GM23338 (cell line): Measurements from ENCODE around the gene CPNE6. TPM values are rescaled to one million over a fixed set of nuclear protein-coding genes. Genes with fewer than 3 reads are reported as not detected.
A peak's percentile ranks its signal among the peaks of the same experiment; 100 is the strongest.

Experiments used
- ATAC-seq: fragments of 200-7000 bp; cut with Tn5 transposase; 3 replicates; pipeline ENCODE4 v1.9.1; 2020
- DNase-seq: peaks from one replicate; pipeline ENCODE4 v3.0.0-alpha.2; 2015; ENCODE audit warnings: low spot score
- H2AFZ ChIP-seq: fragments of 200-600 bp; sonication (generic); 2 replicates; pipeline ENCODE4 v1.8.0; 2016; ENCODE audit warnings: antibody characterized with exemption, mild to moderate bottlenecking, moderate library complexity
- H3F3A ChIP-seq: fragments of 200-600 bp; sonication (generic); replicated peaks from 2 replicates; pipeline ENCODE4 v1.8.0; 2017; ENCODE audit warnings: antibody characterized with exemption, mixed run types, low read depth
- H3K27ac ChIP-seq: fragments of 200-600 bp; sonication (generic); 2 replicates; pipeline ENCODE4 v1.6.1; 2016; ENCODE audit warnings: low read depth
- H3K27me3 ChIP-seq: fragments of 200-600 bp; sonication (generic); 2 replicates; pipeline ENCODE4 v1.8.0; 2016; ENCODE audit warnings: mild to moderate bottlenecking, mixed run types, moderate library complexity; ENCODE audit not compliant: insufficient read depth
- H3K36me3 ChIP-seq: fragments of 200-600 bp; sonication (generic); 2 replicates; pipeline ENCODE4 v1.8.0; 2016; ENCODE audit warnings: mild to moderate bottlenecking; ENCODE audit not compliant: insufficient read depth
- H3K4me1 ChIP-seq: fragments of 200-600 bp; sonication (generic); 2 replicates; pipeline ENCODE4 v1.8.0; 2016; ENCODE audit warnings: mild to moderate bottlenecking, moderate library complexity; ENCODE audit not compliant: insufficient read depth
- H3K4me2 ChIP-seq: fragments of 200-600 bp; sonication (generic); 2 replicates; pipeline ENCODE4 v1.7.1; 2017; ENCODE audit warnings: mixed run types
- H3K4me3 ChIP-seq: fragments of 200-600 bp; sonication (generic); 2 replicates; pipeline ENCODE4 v1.6.1; 2016; ENCODE audit warnings: mixed run types
- H3K79me2 ChIP-seq: fragments of 200-600 bp; sonication (generic); replicated peaks from 2 replicates; pipeline ENCODE4 v1.8.0; 2017; ENCODE audit warnings: mild to moderate bottlenecking; ENCODE audit not compliant: insufficient read depth
- H3K9me2 ChIP-seq: fragments of 200-600 bp; sonication (generic); 2 replicates; pipeline ENCODE4 v1.8.0; 2017; ENCODE audit not compliant: insufficient read depth
- H4K20me1 ChIP-seq: fragments of 200-600 bp; sonication (generic); replicated peaks from 2 replicates; pipeline ENCODE4 v1.8.0; 2017; ENCODE audit warnings: mild to moderate bottlenecking; ENCODE audit not compliant: insufficient read depth
- H3K27ac Mint-ChIP-seq: 2 replicates; pipeline ENCODE4 v1.8.0; 2020; ENCODE audit warnings: inconsistent platforms, mild to moderate bottlenecking, moderate library complexity, mixed read lengths
- H3K27me3 Mint-ChIP-seq: 3 replicates; pipeline ENCODE4 v1.8.0; 2022; ENCODE audit warnings: low read depth, mild to moderate bottlenecking, moderate library complexity, mixed read lengths, inconsistent platforms; ENCODE audit not compliant: insufficient read depth, poor library complexity
- H3K36me3 Mint-ChIP-seq: 3 replicates; pipeline ENCODE4 v1.8.0; 2021; ENCODE audit warnings: low read depth, mild to moderate bottlenecking, inconsistent platforms, moderate library complexity, mixed read lengths
- H3K4me1 Mint-ChIP-seq: 3 replicates; pipeline ENCODE4 v1.8.0; 2020; ENCODE audit warnings: mild to moderate bottlenecking, inconsistent platforms, mixed read lengths
- H3K4me3 Mint-ChIP-seq: 3 replicates; pipeline ENCODE4 v1.8.0; 2021; ENCODE audit warnings: moderate library complexity, mild to moderate bottlenecking, inconsistent platforms, mixed read lengths
- H3K9me3 Mint-ChIP-seq: 3 replicates; pipeline ENCODE4 v1.8.0; 2020; ENCODE audit warnings: moderate library complexity, mild to moderate bottlenecking, inconsistent platforms, mixed read lengths
- CTCF ChIP-seq, 2 experiments: fragments of 200-600 bp in 1 of 2; sonication (generic) in 1 of 2; conservative IDR thresholded peaks; 2 replicates each; pipeline versions ENCODE4 v1.5.1 to v1.6.1; 2016 to 2017; ENCODE audit warnings: antibody characterized with exemption in 2 of 2, low read depth in 2 of 2, mild to moderate bottlenecking in 2 of 2, moderate library complexity in 1 of 2
- ETS1 ChIP-seq: IDR thresholded peaks from 2 replicates; pipeline ENCODE4 v1.6.1; 2016; ENCODE audit warnings: antibody characterized with exemption
- EZH2 ChIP-seq: fragments of 200-600 bp; sonication (generic); IDR thresholded peaks from one replicate; pipeline ENCODE4 v1.8.0; 2017; ENCODE audit warnings: antibody characterized with exemption, mild to moderate bottlenecking, low read depth; ENCODE audit not compliant: unreplicated experiment
- EZH2phosphoT487 ChIP-seq: fragments of 200-600 bp; sonication (generic); IDR thresholded peaks from one replicate; pipeline ENCODE4 v1.8.1; 2018; ENCODE audit warnings: antibody characterized with exemption; ENCODE audit not compliant: unreplicated experiment
- JUNB ChIP-seq: IDR thresholded peaks from one replicate; pipeline ENCODE4 v1.6.1; 2016; ENCODE audit warnings: antibody characterized with exemption; ENCODE audit not compliant: unreplicated experiment
- NANOG ChIP-seq: IDR thresholded peaks from 2 replicates; pipeline ENCODE4 v1.6.1; 2016; ENCODE audit warnings: antibody characterized with exemption, borderline replicate concordance
- STAT1 ChIP-seq: IDR thresholded peaks from one replicate; pipeline ENCODE4 v1.6.1; 2016; ENCODE audit warnings: antibody characterized with exemption; ENCODE audit not compliant: unreplicated experiment
- ZNF331 ChIP-seq: fragments of 250-450 bp; sonication (Bioruptor Pico); IDR thresholded peaks from 2 replicates; pipeline ENCODE4 v1.5.0; 2020; ENCODE audit warnings: low read depth, mild to moderate bottlenecking, moderate library complexity
- ZNF462 ChIP-seq: fragments of 250-450 bp; sonication (Bioruptor Pico); IDR thresholded peaks from 2 replicates; pipeline ENCODE4 v1.5.0; 2020; ENCODE audit warnings: mild to moderate bottlenecking, moderate library complexity
- polyA plus RNA-seq: library from polyadenylated mRNA; unstranded; fragments of >200 nt; fragmentation: Nextera tagmentation; extraction: Ambion mirVana; gene quantifications from 2 replicates; pipeline ENCODE4 v1.2.1, GENCODE V29; 2016
- total RNA-seq: library from RNA; depleted of rRNA; stranded (reverse); fragments of >200 nt; shearing (Covaris generic); gene quantifications from 2 replicates; pipeline ENCODE4 v1.2.3, GENCODE V29; 2014

The CPNE6 gene
- total and polyA plus RNA-seq, 2 experiments from 2014 or later: 0.16 TPM; not detected in 1

GRCh38 chr14:24058260-24058950 is 13.0 kb upstream of the CPNE6 start:
- Histone ChIP-seq H3F3A (no peaks in the 10 kb centered on the region), H3K79me2 (no peaks in the 10 kb centered on the region), H3K27me3 (no peaks in the 10 kb centered on the region), H2AFZ (no peak overlapping the region), H3K4me3 (no peak overlapping the region), H3K4me1 (no peaks in the 10 kb centered on the region), H3K9me2 (no peaks in the 10 kb centered on the region), H3K4me2 (no peak overlapping the region), H3K36me3 (no peaks in the 10 kb centered on the region), H4K20me1 (no peaks in the 10 kb centered on the region), H3K27ac (no peak overlapping the region)
- no peaks in the 10 kb centered on the region; the same call in 2 of the 3 replicates for H3K9me3 Mint-ChIP-seq
- peaks cover 5% of the 10 kb centered on the region for H3K27me3 Mint-ChIP-seq
- DNase-seq (peak; percentile 93), ATAC-seq (peak; percentile 94)
- peak overlapping the region; percentile 53; the same call in 1 of the 2 replicates for H3K27ac Mint-ChIP-seq
- H3K4me3 Mint-ChIP-seq: peak overlapping the region; percentile 30; the same call in 1 of the 3 replicates
- peaks cover 23% of the 10 kb centered on the region for H3K36me3 Mint-ChIP-seq
- TF ChIP-seq CTCF (conservative IDR thresholded peaks at IDR 0.05; ENCODE audit: low read depth in 2 of 2) (peak; percentile 96 to 97), NANOG (no peak), EZH2 (no peak), JUNB (no peak), ETS1 (no peak), STAT1 (no peak)
- peaks cover 10% of the 10 kb centered on the region for H3K4me1 Mint-ChIP-seq

- Histone ChIP-seq H4K20me1 (no peaks in the 10 kb centered on the region), H3K4me2 (no peak overlapping the region), H3K79me2 (no peaks in the 10 kb centered on the region), H3K9me2 (no peaks in the 10 kb centered on the region), H2AFZ (no peak overlapping the region), H3K27ac (no peak overlapping the region), H3K4me1 (no peaks in the 10 kb centered on the region), H3F3A (no peaks in the 10 kb centered on the region), H3K4me3 (no peak overlapping the region), H3K27me3 (no peaks in the 10 kb centered on the region), H3K36me3 (no peaks in the 10 kb centered on the region)
- H3K9me3 Mint-ChIP-seq: no peaks in the 10 kb centered on the region; the same call in 2 of the 3 replicates
- H3K36me3 Mint-ChIP-seq: peaks cover 23% of the 10 kb centered on the region
- peak overlapping the region; percentile 30; the same call in 1 of the 3 replicates for H3K4me3 Mint-ChIP-seq
- no peak overlapping the region for H3K27ac Mint-ChIP-seq
- DNase-seq (peak; percentile 26), ATAC-seq (peak; percentile 79)
- H3K4me1 Mint-ChIP-seq: peaks cover 10% of the 10 kb centered on the region
- H3K27me3 Mint-ChIP-seq: peaks cover 7% of the 10 kb centered on the region
- no peak for TF ChIP-seq CTCF (conservative IDR thresholded peaks at IDR 0.05; ENCODE audit: low read depth in 2 of 2)
- TF ChIP-seq EZH2phosphoT487: no peak
- TF ChIP-seq ZNF462 (CRISPR knock-in tag): no peak
- no peak for TF ChIP-seq ZNF331 (CRISPR knock-in tag)
Measured at GRCh38 chr14:24058951-24059475, 12.3 kb upstream of the CPNE6 start.
